ENCODE data around the gene FAM83D.
A peak's percentile ranks its signal among the peaks of the same experiment; 100 is the strongest.

Gene FAM83D, protein sequence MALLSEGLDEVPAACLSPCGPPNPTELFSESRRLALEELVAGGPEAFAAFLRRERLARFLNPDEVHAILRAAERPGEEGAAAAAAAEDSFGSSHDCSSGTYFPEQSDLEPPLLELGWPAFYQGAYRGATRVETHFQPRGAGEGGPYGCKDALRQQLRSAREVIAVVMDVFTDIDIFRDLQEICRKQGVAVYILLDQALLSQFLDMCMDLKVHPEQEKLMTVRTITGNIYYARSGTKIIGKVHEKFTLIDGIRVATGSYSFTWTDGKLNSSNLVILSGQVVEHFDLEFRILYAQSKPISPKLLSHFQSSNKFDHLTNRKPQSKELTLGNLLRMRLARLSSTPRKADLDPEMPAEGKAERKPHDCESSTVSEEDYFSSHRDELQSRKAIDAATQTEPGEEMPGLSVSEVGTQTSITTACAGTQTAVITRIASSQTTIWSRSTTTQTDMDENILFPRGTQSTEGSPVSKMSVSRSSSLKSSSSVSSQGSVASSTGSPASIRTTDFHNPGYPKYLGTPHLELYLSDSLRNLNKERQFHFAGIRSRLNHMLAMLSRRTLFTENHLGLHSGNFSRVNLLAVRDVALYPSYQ

DNA sequence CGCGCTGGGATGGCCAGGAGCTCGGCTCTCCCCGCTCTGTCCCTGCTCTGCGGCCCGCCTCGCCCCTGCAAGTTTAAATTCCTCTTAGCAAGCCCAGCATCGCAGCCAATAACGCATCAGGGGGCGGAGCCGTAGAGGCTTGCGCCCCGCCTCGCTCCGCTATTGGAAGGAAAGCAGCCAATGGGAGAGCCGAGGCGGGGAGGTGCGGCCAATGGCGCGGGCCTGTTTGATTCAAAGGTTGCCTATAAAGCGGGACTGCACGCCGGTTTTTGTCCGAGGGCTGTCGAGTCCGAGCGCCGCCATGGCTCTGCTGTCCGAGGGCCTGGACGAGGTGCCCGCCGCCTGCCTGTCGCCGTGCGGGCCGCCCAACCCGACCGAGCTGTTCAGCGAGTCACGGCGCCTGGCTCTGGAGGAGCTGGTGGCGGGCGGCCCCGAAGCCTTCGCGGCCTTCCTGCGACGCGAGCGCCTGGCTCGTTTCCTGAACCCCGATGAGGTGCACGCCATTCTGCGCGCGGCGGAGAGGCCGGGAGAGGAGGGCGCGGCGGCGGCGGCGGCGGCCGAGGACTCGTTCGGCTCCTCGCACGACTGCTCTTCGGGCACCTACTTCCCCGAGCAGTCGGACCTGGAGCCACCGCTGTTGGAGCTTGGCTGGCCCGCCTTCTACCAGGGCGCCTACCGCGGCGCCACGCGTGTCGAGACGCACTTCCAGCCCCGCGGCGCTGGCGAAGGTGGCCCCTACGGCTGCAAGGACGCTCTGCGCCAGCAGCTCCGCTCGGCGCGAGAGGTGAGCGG is at the start of gene FAM83D:
TSS of gene FAM83D (plus strand) at position 276 of the 792 bp plus-strand sequence. CDS start at position 302, 26 bp downstream.
- DNase-seq: peak; percentile 76

DNA sequence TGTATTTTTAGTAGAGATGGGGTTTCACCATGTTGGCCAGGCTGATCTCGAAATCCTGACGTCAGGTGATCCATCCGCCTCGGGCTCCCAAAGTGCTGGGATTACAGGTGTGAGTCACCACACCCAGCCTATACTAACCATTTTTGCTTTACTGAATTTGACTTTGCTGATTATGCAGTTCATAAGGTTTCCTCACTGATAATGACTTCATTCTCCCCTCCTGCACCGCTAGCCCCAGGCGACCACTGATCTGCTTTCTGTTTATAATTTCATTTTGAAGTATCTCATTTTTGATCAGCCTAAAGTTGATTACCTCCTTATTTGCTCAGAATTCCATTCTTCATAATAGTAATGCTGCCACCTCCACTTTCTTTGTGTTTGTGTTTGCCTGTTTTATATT is 48.7 kb upstream of the FAM83D start:
- DNase-seq: no peak

DNA sequence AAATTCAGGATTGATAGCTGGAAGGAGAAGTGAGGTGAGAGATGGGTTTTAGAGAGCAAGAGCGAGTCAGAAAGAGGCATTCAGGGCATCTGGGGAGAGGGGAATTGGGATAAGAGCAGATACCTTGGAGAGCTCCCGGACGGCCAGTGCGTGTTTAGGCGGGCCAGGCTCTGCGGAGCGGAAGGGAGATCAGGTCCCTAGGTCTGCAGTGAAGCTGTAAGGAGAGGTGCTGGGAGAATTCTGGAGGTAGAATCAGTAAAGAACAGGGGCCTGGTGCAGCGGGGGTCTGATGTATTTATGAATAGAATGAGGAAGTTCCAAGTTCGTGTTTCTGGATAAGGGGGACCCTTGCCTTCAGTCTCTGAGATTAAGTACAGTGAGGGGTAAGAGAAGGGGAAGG is 47.4 kb upstream of the FAM83D start:
- DNase-seq: no peak

DNA sequence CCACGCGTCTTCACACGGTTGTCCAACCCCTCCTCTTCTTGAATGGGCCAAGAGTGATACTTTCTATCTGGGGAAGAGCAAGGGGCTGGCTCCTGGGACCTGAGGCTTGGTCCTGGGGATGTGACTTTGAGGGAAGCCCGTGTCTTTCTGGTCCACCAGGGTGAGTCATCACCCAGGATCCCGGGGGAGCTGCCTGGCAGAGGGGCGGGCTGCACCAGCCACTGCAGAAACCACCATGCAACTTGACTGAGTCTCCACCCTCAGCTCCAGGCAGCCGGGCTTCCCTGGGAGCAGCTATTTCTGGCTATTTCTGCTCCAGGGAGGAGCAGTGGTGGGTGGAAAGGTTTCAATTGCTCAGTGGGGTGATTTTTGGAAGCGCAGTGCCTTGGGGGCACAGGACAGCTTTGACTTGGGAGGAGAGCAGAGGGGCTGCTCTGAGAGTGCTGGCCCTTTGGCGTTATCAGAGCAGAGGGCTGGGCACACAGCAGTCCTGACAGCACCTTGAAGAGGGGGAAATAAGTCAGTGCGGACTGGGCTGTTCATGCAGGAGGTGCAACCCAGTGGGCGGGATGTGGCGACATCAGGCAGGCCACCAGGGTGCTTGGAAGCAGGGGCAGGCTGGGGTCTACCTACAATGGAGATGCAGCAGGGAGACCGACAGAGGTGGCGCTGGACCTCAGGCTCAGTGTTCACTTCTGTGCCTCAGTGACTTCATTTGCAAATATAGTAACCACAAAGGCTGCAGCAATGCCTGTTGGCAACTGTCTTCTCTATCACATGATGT is 45.1 kb upstream of the FAM83D start:
- DNase-seq: no peak

DNA sequence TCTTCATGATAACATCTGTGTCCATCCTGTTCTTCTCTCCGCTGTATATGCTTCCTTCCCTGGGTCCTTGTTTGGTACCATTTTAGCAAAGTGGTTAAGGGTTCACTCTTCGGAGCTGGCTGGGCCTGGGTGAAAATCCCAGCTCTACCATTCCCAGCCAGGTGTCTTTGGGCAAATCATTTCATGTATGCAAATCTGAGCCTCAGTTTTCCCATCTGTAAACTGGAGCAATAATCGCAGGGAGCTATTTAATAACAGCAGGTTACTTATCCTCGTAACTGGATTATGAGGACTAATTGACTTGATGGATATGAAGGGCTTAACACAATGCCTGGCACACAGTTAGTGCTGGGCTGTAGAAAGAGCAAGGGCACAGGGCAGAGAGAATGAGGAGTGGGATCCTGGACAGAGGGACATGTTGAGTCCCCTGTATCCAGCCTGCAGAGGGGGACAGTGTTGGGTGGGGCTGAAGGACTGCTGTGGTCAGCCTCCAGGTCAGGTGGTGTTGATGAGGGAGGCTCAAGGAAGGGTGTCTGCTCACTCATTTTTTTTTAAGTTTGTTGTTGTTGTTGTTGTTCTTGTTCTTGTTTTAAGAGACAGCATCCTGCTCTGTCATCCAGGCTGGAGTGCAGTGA is 44.3 kb upstream of the FAM83D start:
- DNase-seq: no peak

DNA sequence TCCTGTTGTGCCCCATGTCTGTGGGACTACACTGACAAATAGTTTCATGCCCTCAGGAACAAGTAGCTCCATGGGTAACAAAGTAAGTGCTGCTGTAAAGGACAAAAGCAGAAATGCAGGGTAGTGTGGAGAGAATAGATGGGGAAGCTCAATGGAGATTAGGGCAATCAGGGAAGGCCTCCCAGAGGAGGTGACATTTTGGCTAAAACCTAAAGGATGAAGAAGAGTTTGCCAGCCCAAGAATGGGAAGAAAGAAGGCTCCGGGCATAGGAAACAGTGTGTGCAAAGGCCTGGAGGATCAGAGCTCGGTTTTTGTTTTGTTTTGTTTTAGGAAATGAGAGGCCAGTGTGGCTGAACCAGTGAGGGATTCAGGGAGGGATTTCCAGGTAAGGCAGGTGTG is 43.6 kb upstream of the FAM83D start:
- DNase-seq: no peak

DNA sequence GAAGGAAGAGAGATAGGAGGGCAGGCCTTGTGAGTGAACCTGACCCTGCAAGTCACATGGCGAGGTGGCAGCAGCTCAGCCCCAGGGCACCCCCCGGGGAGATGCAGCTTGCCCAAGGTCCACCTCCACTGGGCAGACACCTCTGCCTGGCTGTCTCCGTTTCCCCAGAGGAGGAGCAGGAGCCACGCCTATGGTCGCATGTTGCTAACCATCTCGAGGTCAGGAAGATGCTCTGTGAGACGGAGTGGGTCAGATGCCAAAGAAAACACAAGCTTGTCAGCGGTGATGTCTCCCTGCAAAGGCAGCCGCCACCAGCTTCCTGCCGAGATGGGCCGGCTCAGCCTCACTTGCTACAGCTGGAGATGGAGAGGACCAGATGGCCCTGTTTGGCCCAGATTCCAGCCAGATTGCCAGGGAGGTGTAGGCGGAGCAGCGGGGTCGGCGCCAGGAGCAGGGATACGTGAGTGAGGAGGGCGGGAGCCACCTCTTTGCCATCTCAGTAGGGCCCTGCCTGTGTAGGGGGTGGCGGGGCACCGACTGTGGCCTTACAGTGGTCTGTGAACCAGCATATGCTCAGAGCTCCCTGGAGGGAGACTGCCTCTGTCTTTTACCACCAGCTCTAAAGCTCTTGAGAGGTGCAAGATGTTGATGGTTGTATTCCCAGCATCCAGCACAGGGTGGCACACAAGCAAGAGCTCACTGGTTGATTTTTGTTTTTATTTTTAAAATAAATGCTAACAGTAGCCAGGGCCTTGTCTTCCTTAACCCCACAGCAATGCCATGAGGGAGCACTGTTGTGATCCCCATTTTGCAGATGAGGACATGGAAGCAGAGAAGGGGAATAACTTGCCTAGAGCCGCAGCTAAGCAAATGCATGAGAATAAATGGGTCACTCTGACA is 42.9 kb upstream of the FAM83D start:
- DNase-seq: peak; percentile 99

DNA sequence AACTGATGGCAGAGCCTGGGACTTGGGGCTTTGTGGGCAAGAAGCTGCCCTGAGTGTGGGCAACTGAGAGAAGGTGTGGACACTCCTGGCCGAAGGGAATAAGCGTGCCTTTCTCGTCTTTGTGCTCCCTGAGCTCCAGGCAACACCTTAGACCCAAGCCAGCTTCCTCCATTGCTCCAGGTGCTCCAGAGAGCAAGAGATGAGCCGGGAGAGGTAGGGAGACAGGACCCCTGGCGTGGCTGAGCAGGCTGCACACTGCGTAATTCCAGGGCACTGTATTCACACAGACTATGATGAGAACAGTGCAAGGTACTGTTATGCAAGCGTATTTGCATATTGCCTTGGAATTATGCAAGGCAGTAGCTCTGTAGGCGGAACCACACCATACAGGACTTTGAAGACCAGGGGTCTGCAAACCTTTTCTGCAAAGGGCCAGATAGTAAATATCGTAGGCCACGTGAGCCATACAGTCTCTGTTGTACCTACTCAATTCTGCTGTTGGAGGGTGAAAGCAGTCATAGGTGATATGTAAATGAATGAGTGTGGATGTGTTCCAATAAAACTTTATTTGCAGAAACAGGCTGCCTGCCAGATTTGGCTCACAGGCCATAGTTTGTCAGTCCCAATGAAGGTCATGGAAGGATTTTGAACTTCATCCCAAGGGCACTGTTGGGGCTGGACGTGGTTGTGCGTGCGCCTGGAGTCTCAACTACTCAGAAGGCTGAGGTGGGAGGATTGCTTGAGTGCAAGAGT is 42.1 kb upstream of the FAM83D start:
- DNase-seq: no peak

DNA sequence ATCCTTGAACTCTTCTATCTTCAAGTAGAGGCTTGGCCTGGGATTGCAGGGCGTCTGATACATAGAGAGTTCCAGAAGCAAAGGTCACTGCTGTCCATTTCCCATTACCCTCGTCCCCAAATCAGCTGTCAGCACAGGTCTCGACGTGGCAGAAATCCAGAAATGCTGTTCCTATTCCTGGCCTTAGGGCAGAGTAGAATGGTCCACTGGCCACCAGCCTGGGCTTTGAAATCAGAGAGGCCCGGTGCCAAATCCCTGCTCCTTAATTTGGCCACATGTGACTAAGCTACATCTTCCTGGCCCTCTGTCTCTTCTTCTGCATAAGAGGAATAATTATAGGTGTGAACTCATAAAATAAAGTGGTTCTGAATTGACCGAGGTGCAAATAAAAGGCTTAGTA is 40.9 kb upstream of the FAM83D start:
- DNase-seq: no peak

DNA sequence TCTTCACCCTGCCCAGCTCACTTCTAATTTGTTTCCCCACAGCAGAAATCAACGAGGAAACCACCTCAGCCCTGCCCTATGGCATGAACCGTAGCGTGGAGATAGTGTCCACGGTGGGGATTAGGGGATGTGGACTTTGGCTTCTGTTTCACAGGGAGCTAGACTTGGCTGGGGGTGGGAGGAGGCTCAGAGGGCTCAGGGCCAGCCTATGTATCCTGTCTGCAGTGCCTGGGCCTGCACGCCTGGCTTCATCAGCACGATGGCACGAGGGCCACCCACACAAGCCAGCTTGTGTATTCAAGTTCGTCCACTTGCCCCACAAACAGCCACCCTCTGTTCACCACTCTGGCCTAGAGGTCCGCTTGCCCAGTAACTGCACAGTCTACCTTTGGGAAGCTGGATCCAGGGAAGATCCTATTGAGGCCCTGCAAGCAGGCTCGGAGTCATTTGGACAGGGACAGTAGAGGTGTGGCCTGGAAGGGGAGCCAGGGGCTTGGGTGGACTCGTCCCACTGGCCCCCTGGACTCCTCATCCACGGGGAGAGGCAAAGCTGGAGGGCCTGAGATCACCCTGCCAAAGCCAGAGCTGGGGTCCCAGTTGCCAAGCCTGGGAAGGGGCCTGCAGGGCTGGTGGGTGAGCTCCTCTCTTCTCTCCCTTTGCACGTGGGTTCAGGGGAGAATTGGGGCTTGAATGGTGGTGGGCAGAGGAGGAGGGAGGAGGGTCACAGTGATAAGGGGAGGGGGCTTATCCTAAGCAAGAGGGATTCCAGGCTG is 38.0 kb upstream of the FAM83D start:
- no peak for DNase-seq

DNA sequence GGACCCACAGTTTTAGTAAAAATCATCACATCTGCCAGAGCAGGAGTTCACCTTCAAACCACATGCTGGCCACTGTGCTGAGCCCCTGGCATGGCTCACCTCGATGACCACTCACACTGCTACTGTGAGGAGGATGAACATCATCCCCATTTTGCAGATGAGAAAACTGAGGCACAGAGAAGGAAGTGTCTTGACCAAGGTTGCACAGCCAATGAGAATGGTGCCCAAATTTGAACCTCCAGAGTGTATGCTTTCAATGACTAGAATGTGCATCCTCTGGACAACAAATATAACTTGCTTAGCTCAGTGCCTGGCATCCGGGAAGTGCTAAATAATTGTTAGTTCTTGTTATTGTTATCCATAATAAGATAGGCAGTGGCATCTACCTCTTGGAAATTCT is 37.2 kb upstream of the FAM83D start:
- DNase-seq: no peak

DNA sequence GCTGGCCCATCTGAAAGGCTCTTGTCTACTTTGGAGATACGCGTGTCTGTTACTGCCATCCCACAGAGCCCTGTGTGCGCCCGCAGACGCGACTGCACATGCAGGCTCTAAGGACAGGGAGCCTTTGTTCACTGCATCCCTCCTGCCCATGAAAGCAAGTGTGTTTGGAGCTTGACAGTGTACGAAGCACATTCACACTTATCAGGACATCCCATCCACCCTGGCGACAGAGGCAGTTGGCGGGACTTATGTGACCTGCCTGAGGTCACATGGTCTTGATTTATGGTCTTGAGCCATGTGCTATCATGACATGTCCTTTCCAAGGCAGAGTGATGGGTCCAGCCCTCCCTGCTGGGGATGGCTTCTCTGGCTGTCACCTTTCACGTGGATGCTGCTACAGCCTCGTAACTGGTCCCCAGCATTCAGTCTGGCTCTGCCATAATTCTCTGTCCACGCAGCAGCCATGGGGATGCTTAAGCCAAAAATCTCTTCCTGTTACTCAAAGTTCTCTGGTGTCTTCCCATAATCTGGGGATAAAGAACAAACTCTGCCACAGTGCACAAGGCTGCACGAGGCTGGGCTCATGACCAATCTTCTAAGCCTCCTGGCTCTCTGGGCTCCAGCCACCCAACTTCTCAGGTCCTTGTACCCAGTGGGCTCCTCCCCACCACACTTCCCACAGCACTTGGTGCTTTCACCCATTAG is 36.3 kb upstream of the FAM83D start:
- no peak for DNase-seq

DNA sequence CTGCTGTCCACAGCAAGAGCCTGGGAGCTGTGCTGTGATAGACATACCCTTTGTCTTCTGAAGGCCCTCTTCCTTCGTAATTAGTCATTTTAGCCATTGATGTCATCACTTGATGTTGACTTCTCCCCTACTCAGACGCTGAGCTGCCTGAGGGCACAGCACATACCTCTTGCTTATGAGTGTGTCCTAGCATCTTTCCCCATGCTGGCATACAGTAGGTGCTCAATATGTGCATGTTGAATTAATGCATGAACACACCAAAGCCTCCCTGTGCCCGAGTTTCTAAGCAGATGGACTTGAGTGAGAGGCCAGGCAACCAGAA is 35.8 kb upstream of the FAM83D start:
- no peak for DNase-seq

DNA sequence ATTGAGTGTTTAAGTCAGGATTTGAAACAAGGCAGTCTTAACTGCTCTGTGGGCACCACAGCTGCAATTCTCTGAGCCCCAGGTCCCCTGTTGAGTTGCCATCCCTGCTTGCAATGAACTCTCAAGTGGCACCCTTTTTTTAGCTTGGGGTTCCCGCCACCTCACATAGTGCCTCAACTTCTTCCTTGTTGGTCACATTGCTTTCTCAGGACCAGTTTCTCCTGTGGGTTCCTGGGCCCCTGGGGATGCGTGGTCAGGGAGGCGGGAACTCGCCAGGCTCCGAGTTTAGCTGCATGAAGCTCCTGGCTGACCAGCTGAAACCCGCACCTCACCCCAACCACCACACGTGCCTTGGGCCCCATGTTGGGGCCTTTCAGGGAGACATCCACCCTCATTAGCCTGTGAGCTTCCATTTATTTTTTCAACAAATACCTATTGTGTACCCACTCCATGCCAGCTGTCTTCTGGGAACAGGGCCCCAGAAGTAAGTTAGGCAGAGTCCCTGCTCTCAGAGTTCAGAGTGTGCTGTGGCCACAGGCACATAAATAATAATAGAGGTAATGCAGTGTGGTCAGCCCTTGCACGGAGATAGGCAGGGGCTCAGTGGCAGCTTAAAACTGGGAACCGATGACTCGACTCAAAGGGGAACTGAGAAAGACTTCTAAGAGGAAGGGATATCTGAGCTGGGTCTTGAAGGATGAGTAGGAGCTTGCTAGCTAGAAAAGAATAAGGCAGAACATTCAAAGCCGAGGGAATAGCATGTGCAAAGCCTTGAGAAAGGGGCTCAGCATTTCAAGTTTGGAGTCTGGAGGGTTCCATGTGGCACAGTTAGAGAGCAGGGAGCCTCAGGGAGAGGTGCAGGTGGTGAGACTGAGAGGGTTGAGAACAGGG is 33.9 kb upstream of the FAM83D start:
- no peak for DNase-seq

DNA sequence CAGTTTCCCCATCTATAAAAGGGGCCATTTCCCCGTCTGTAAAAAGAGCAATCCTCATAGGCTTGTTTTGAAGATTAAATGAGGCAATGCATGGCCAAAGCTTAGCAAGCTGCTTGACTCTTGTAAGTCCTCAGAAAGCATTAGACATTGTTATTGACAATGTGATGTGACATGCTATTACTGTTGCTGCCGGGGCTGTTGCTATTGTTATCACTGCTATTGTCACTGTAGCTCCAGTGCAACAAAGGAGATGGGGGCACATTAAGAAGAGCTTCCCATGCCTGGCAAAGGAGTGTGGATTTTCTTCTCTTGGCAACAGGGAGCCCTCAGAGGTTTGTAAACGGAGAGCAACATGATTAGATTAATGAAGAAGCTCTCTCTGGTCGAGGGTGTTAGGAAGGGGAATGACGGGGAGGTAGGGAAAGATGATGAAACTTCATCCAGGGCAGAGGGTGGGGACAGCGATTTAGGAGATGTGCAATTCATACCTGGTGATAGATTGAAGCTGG is 33.1 kb upstream of the FAM83D start:
- DNase-seq: no peak

DNA sequence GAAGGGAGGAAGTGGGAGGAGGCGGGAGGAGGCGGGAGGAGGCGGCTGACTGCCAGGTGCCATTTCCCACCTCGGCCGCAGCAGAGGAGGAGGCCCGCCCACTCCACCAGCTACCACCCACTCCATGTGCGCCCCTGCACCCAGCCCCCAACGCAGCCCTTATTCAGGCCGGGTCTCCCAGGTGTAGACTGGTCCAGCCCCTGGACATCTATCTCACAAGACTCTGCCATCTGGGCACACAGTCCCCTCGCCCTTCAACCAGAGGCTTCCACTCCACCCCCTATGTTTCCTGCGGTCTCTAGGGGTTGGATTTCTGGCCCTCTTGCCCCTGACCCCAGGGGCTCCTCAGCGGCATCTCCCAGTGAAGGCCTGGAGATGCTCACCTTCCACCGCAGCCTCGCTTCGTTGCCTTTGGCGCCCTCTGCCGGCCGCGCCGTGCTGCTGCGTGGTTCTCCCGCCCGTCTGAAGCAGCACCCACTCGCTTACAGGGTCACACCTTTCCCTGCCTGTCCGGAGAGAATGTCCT is 32.6 kb upstream of the FAM83D start:
- no peak for DNase-seq

DNA sequence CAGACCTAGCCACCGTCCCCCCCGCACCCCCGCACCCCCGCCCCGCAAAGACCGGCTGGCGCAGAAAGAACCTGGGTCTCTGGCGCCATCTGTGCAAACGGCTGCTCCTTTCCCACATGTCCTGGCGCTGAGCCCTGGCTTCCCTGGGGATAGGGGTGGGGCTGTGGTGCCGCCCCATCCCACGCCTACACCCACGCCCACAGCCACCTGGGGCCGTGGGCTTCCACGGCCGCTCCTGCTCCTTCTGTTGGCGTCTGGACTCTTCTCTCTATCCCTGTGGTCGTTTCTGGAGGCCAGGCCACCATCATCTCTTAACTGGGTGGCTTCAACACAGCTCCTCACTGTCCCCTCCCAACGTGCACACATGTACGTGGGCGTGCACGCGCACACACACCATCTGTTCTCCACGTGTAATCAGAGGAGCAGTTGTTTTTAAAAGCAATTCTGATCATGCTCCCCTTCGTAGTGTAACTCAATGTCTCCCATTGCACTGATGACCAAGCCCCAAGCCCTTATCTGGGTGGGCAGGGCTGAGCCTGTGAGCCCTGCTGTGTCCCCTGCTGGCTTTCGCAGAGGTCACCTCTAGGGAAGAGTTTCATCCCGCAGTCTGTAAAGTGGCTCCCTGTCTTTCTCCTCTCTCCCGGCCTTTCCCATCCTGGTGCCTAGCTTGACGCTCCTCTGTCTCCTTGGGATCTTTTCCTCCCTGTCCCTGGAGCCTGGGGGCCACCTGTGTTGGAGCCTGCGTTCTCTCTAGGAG is 31.9 kb upstream of the FAM83D start:
- peak; percentile 88 for DNase-seq
